Upper lobe of right lung (tissue), 1 donor: ENCODE measurements around the gene B4GALNT3. TPM values are rescaled to one million over a fixed set of nuclear protein-coding genes. Genes with fewer than 3 reads are reported as not detected.

Experiments
- ATAC-seq: fragments of 200-7000 bp; cut with Tn5 transposase; one replicate; pipeline ENCODE4 v1.9.1; 2020; ENCODE audit warnings: mild to moderate bottlenecking, moderate library complexity
- DNase-seq: peaks from one replicate; pipeline ENCODE4 v3.0.0-alpha.2; 2020
- H3K27ac ChIP-seq: fragments of 200-600 bp; one replicate; pipeline ENCODE4 v1.8.0; 2022
- H3K27me3 ChIP-seq: fragments of 200-600 bp; one replicate; pipeline ENCODE4 v1.8.0; 2022; ENCODE audit warnings: mild to moderate bottlenecking
- H3K36me3 ChIP-seq: fragments of 200-600 bp; one replicate; pipeline ENCODE4 v1.8.0; 2022
- H3K4me1 ChIP-seq: fragments of 200-600 bp; one replicate; pipeline ENCODE4 v1.8.0; 2022
- H3K4me3 ChIP-seq: fragments of 200-600 bp; one replicate; pipeline ENCODE4 v1.8.0; 2022; ENCODE audit warnings: mild to moderate bottlenecking
- H3K9me3 ChIP-seq: fragments of 200-600 bp; one replicate; pipeline ENCODE4 v1.8.0; 2022
- CTCF ChIP-seq: fragments of 200-600 bp; IDR thresholded peaks from one replicate; pipeline ENCODE4 v1.8.0; 2022; ENCODE audit warnings: antibody characterized with exemption
- intact Hi-C: fragments of 100-400 bp; cut with DNase I; formaldehyde crosslinking; loops from one replicate; pipeline ENCODE4 v1.11.0; 2022
- total RNA-seq: library from RNA; stranded (reverse); fragmentation: NEBNext Ultra II Directional; extraction: Animal tissue kit (Norgen Biotek cat#: 25700); gene quantifications from one replicate; pipeline ENCODE4 v1.2.1, GENCODE V29; 2021
- donor health status: DM: no; HTN: yes; CAD: no; lungs with severe emphysema.

The B4GALNT3 gene
- total RNA-seq, 1 donor from 2014 or later: 14.0 TPM

DNA sequence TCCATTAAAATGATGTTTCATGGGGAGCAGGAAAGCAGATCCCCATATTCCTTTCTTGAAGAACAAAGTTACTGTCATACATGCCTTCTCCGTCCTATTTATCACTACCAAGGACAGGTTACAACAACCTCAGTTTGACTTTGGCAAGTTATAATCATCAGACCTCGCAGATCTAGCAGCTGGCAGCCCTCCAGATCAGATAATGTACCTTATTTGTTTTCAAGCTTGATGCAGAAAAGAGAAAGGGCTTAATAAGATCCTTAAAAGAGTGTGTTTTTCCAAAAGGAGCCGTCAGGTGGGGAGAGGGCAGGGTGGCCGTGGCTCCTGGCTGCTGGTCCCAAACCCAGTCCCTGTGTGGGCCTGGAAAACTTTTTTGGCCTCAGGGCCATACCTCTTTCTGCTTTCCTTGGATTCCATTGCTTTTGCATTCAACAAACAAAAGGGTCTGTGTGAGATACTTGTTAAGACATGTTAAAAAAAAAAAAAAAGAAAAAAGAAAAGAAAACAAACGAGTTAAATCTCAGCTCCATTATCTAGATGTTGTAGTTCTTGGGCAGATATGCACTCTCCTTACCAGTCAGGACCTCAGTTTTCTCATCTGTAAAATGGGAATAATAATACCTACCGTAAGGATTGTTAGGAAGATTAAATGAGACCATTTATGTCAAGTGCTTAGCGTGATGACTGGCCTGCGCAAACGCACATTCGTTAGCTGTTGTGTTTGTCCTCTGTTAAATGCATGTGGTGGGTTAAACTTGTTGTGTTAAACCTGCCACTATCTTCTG lies 64.6 kb downstream of the B4GALNT3 start:
- Histone ChIP-seq H3K27me3 (peaks cover under 1% of the 10 kb centered on the region), H3K27ac (no peak overlapping the region), H3K4me1 (no peaks in the 10 kb centered on the region), H3K36me3 (no peaks in the 10 kb centered on the region), H3K9me3 (no peaks in the 10 kb centered on the region), H3K4me3 (no peak overlapping the region)
- ATAC-seq (no peak), DNase-seq (no peak)
- TF ChIP-seq CTCF: no peak
- intact Hi-C loops: no loop called here

DNA sequence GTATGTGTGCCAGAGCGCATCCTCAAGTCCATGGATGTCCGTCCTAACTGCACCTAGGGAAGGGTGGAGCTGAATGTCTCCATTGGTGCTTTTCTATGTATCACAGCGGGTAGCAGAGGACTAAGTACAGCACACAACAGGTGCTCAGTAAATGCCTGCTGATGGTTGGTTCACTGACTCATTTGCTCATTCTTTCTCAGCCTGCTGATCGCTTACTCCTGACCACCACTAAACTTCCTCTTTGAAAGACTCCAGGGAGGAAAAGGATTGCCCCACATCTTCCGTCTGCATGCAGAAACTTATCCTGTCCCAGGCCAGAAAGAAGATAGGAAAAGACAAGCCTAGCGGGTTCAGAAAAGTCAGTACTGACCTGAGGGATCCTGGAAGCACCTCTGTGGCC lies 66.3 kb downstream of the B4GALNT3 start:
- DNase-seq (no peak), ATAC-seq (peak; percentile 66)
- no peak for TF ChIP-seq CTCF
- Histone ChIP-seq H3K36me3 (no peaks in the 10 kb centered on the region), H3K4me1 (no peaks in the 10 kb centered on the region), H3K9me3 (no peaks in the 10 kb centered on the region), H3K27ac (no peak overlapping the region), H3K4me3 (no peak overlapping the region), H3K27me3 (no peaks in the 10 kb centered on the region)
- intact Hi-C loops: no loop called here

DNA sequence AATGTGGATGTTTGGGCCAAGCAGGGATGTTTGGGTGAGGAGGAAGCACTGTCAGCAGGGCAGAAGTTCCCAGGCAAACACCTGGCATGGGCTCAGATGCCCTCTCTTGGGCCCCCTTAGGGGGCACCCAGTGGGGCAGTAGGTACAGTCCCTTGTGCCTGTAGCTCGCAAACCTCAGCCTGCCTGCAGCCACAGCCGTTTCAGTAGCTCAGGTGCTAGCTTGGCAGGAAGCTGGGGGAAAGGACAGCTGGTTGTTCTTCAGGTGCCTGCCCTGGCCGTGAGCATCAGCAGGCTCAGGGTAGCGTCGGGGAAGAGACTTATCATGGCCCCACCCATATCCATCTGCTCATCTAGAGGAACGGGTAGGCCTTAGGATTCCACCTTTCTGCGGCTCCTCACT lies 67.5 kb downstream of the B4GALNT3 start:
- no peaks in the 10 kb centered on the region for H3K4me1 ChIP-seq
- ATAC-seq: no peak
- no peak for TF ChIP-seq CTCF

DNA sequence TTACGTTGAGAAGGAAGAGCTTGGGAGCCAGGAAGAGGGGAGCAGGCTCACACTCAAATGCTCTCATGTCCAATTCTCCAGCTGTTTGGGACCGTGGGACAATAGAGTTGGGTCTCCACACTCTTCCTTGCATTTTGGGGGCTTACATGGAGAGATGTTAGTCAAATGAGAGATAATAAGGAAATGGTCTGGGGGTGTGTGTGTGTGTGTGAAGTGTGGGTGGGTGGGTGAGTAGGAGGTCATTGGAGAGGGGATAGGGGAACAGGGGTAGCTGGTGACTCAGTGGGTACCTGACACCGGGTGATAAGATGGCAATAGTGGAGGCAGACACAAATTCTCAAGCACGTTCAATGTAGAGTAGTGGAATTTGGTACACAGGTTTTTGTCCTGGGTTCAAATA lies 68.0 kb downstream of the B4GALNT3 start:
- H3K36me3 ChIP-seq: no peaks in the 10 kb centered on the region
- DNase-seq: no peak
- TF ChIP-seq CTCF: no peak
- no peak overlapping the region for H3K4me3 ChIP-seq
- H3K27me3 ChIP-seq: no peaks in the 10 kb centered on the region
- no peaks in the 10 kb centered on the region for H3K9me3 ChIP-seq
- no peak overlapping the region for H3K27ac ChIP-seq
- intact Hi-C loops: no loop called here
- ATAC-seq: no peak
- no peaks in the 10 kb centered on the region for H3K4me1 ChIP-seq

More for the DNA sequence above, 67.5 kb downstream of the B4GALNT3 start:
- no peak overlapping the region for H3K27ac ChIP-seq
- no peaks in the 10 kb centered on the region for H3K9me3 ChIP-seq
- no peaks in the 10 kb centered on the region for H3K27me3 ChIP-seq
- no peaks in the 10 kb centered on the region for H3K36me3 ChIP-seq
- H3K4me3 ChIP-seq: no peak overlapping the region
- intact Hi-C loops: no loop called here
- no peak for DNase-seq

GRCh38 chr12:530308-530707 lies 70.6 kb downstream of the B4GALNT3 start:
- Histone ChIP-seq H3K27ac (no peak overlapping the region), H3K4me1 (no peaks in the 10 kb centered on the region), H3K36me3 (no peaks in the 10 kb centered on the region), H3K9me3 (no peaks in the 10 kb centered on the region), H3K4me3 (no peak overlapping the region), H3K27me3 (no peaks in the 10 kb centered on the region)
- ATAC-seq (no peak), DNase-seq (no peak)
- TF ChIP-seq CTCF: no peak
- intact Hi-C loops: no loop called here
